Erythroblast (primary cell): Measurements from ENCODE around the gene CDHR5.
"Not testable (repeated sequence)": the region's sequence is repeated elsewhere in the genome, so short reads cannot be mapped to it uniquely, and the experiment has no call there.

ENCODE experiments used
- DNase-seq, 2 experiments: peaks; one replicate each; lab custom pipeline; 2025; lab: John Stamatoyannopoulos, UW
- GATA1 ChIP-seq: IDR thresholded peaks from 2 replicates; pipeline ENCODE4 v1.6.1; 2011; ENCODE audit warnings: low read depth, mild to moderate bottlenecking, control low read depth, low read length, moderate library complexity
- POLR2A ChIP-seq: IDR thresholded peaks from 2 replicates; pipeline ENCODE4 v1.6.1; 2011; ENCODE audit warnings: mild to moderate bottlenecking, low read length

Gene CDHR5

GRCh38 chr11:624705-625635 lies at the start of gene CDHR5:
Gene CDHR5 (minus strand): TSS chr11:624955. CDS start chr11:624902, 53 bp downstream.
- peak in 1 of 2 experiments; percentile 22 for DNase-seq
- TF ChIP-seq POLR2A (no peak), GATA1 (no peak)

- no peak for TF ChIP-seq GATA1
- TF ChIP-seq POLR2A: no peak
- DNase-seq: no peak
Measured at GRCh38 chr11:674406-674805, 49.7 kb upstream of the CDHR5 start.

GRCh38 chr11:673866-674265 lies 49.1 kb upstream of the CDHR5 start:
- no peak for DNase-seq
- no peak for TF ChIP-seq POLR2A
- no peak for TF ChIP-seq GATA1

- peak; percentile 83 to 87 for DNase-seq
- no peak for TF ChIP-seq GATA1
- no peak for TF ChIP-seq POLR2A
Measured at GRCh38 chr11:665704-666281, 41.0 kb upstream of the CDHR5 start.

GRCh38 chr11:665062-665703 lies 40.4 kb upstream of the CDHR5 start:
- no peak for DNase-seq
- TF ChIP-seq POLR2A: no peak
- TF ChIP-seq GATA1: no peak

GRCh38 chr11:662689-663274 lies 38.0 kb upstream of the CDHR5 start:
- DNase-seq: peak; percentile 61 to 74
- no peak for TF ChIP-seq POLR2A
- TF ChIP-seq GATA1: no peak

GRCh38 chr11:660681-661444 lies 36.1 kb upstream of the CDHR5 start:
- DNase-seq: no peak
- TF ChIP-seq GATA1: no peak
- no peak for TF ChIP-seq POLR2A

- DNase-seq: no peak
- TF ChIP-seq POLR2A: no peak
Measured at GRCh38 chr11:660281-660680, 35.5 kb upstream of the CDHR5 start.

GRCh38 chr11:659532-660085 lies 34.9 kb upstream of the CDHR5 start:
- no peak for DNase-seq
- TF ChIP-seq POLR2A (no peak), GATA1 (no peak)

- TF ChIP-seq GATA1: no peak
- no peak for TF ChIP-seq POLR2A
- DNase-seq: no peak
Measured at GRCh38 chr11:657691-658126, 33.0 kb upstream of the CDHR5 start.

GRCh38 chr11:656866-657265 lies 32.1 kb upstream of the CDHR5 start:
- DNase-seq: no peak
- TF ChIP-seq POLR2A (no peak), GATA1 (no peak)

- no peak for DNase-seq
- no peak for TF ChIP-seq GATA1
- no peak for TF ChIP-seq POLR2A
Measured at GRCh38 chr11:656426-656825, 31.7 kb upstream of the CDHR5 start.

GRCh38 chr11:655036-655726 lies 30.4 kb upstream of the CDHR5 start:
- TF ChIP-seq POLR2A (no peak), GATA1 (no peak)
- DNase-seq: no peak

GRCh38 chr11:654444-654843 lies 29.7 kb upstream of the CDHR5 start:
- not testable (repeated sequence) for DNase-seq
